Kidney (tissue), 14 donors: Measurements from ENCODE around the gene RIMBP2. TPM values are rescaled to one million over a fixed set of nuclear protein-coding genes. Genes with fewer than 3 reads are reported as not detected.

Experiments used
- DNase-seq, 5 donors: peaks; one replicate each; pipeline ENCODE4 v3.0.0-alpha.2; 2013 to 2020
- FAIRE-seq: peaks from 2 replicates; lab custom pipeline; 2012; peaks lifted over from hg19 to GRCh38; lab: Jason Lieb, UNC
- H3K27ac ChIP-seq, 2 donors: one replicate each; pipeline ENCODE4 v1.7.0; 2013; ENCODE audit warnings: low read depth in 2 of 2, low read length in 2 of 2, inconsistent platforms in 1 of 2
- H3K27me3 ChIP-seq: one replicate; pipeline ENCODE4 v1.7.1; 2013; ENCODE audit warnings: low read length, inconsistent platforms; ENCODE audit not compliant: control insufficient read depth, insufficient read depth
- H3K36me3 ChIP-seq, 3 donors: one replicate each; pipeline versions ENCODE4 v1.7.0 to v1.7.1; 2013; ENCODE audit warnings: low read length in 3 of 3, control low read depth in 1 of 3, inconsistent platforms in 1 of 3; ENCODE audit not compliant: insufficient read depth in 3 of 3, control insufficient read depth in 2 of 3
- H3K4me1 ChIP-seq, 3 donors: one replicate each; pipeline versions ENCODE4 v1.7.0 to v1.7.1; 2013; ENCODE audit warnings: low read length in 3 of 3, inconsistent platforms in 1 of 3, low read depth in 1 of 3; ENCODE audit not compliant: control insufficient read depth in 2 of 3, insufficient read depth in 2 of 3
- H3K4me3 ChIP-seq, 3 donors: one replicate each; pipeline versions ENCODE4 v1.7.0 to v1.8.1; 2013; ENCODE audit warnings: low read length in 3 of 3, control low read depth in 1 of 3, inconsistent platforms in 1 of 3
- H3K9ac ChIP-seq, 3 donors: one replicate each; pipeline versions ENCODE4 v1.7.0 to v1.7.1; 2013; ENCODE audit warnings: low read length in 3 of 3, control low read depth in 1 of 3, inconsistent platforms in 1 of 3
- H3K9me3 ChIP-seq, 3 donors: one replicate each; pipeline versions ENCODE4 v1.7.0 to v1.7.1; 2013; ENCODE audit warnings: low read length in 3 of 3, control low read depth in 1 of 3, inconsistent platforms in 1 of 3; ENCODE audit not compliant: control insufficient read depth in 2 of 3, insufficient read depth in 1 of 3
- intact Hi-C: fragments of 100-400 bp; cut with DNase I; formaldehyde crosslinking; loops from one replicate; pipeline ENCODE4 v1.11.1; 2022
- polyA plus RNA-seq: library from polyadenylated mRNA; stranded (reverse); fragments of 350-450 nt; fragmentation: Illumina TruSeq; extraction: RNeasy Lipid Tissue Mini Kit (QIAGEN cat#74804); gene quantifications from one replicate; pipeline ENCODE4 v1.2.3, GENCODE V29; 2014; ENCODE audit warnings: low read depth, low replicate concordance; ENCODE audit not compliant: insufficient read depth
- total RNA-seq: library from RNA; stranded (reverse); fragmentation: NEBNext Ultra II Directional; extraction: Animal tissue kit (Norgen Biotek cat#: 25700); gene quantifications from one replicate; pipeline ENCODE4 v1.2.1, GENCODE V29; 2021
- TF ChIP-seq, protein P1 (sequence below): IDR thresholded peaks from 3 replicates; pipeline ENCODE4 v1.5.1; 2012; ENCODE audit warnings: mild to moderate bottlenecking, moderate library complexity, borderline replicate concordance; ENCODE audit not compliant: insufficient read depth; ENCODE audit errors: extremely low read depth
- donor health status: control.
- donor health status: control.
- donor health status: control.
- donor health status: control.
- donor health status: control.
- donor health status: DM: yes; HTN: yes; CAD: no.
- donor health status: Normal renal cell carcinoma (clear cell type).

The RIMBP2 gene
- total and polyA plus RNA-seq, 2 donors from 2014 or later: 2.8 to 51.7 TPM

DNA sequence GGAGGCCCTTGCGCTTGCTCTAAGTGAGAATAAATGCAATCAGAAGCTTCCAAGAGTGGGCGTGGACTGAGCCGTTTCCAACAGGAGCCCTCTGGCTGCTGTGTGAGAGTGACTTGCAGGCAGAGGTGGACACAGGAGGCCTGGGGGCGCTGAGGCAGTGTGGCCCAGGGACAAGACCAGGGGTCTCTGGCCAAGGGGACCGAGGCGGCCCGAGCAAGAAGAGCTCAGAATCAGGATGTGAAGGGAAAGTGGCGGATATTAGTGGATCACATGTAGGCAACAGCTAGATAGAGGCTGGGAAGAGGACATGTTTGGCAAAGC is 8.6 kb downstream of the RIMBP2 start:
- Histone ChIP-seq H3K9me3 (no peaks in the 10 kb centered on the region), H3K27me3 (no peaks in the 10 kb centered on the region), H3K36me3 (no peaks in the 10 kb centered on the region), H3K4me1 (no peaks in the 10 kb centered on the region), H3K27ac (no peak overlapping the region), H3K9ac (no peak overlapping the region), H3K4me3 (no peak overlapping the region)
- intact Hi-C loops: no loop called here
- DNase-seq (peak in 2 of 5 donors; percentile 15 to 53), FAIRE-seq (no peak)
- TF ChIP-seq, protein P1, sequence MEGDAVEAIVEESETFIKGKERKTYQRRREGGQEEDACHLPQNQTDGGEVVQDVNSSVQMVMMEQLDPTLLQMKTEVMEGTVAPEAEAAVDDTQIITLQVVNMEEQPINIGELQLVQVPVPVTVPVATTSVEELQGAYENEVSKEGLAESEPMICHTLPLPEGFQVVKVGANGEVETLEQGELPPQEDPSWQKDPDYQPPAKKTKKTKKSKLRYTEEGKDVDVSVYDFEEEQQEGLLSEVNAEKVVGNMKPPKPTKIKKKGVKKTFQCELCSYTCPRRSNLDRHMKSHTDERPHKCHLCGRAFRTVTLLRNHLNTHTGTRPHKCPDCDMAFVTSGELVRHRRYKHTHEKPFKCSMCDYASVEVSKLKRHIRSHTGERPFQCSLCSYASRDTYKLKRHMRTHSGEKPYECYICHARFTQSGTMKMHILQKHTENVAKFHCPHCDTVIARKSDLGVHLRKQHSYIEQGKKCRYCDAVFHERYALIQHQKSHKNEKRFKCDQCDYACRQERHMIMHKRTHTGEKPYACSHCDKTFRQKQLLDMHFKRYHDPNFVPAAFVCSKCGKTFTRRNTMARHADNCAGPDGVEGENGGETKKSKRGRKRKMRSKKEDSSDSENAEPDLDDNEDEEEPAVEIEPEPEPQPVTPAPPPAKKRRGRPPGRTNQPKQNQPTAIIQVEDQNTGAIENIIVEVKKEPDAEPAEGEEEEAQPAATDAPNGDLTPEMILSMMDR: no peak

DNA sequence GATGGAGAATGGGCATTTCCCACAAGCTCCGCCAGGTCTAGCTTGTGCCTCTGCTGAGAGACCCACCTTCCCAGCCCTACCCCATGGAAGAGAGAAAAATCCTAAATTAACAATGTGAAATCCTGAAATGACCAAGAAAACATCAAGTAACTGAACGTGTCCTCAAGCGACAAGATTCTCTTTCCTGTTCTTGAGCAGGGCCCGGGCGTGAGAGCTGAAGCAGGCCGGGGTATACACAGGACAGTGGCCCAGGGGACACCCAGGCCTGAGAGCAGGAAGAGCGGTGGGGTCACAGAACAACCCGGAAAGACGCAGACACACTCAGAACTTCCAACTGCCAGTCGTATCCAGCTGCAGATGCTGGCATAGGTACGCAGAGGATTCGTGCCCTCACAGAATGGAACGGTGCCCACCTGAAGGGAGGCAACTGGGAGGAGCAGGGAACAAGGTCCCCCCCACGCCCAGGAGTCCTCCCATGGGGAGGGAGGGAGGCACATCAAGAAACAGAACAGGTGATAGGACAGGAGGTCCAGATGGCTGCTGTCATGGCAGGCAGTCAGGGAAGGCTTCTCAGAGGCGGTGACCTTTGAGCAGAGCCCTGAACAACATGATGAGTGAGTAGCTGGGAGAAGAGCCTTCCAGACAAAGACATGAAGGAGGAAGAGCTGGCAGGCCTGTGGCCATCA is 9.1 kb downstream of the RIMBP2 start:
- Histone ChIP-seq H3K9me3 (no peaks in the 10 kb centered on the region), H3K27ac (no peak overlapping the region), H3K4me3 (no peak overlapping the region), H3K36me3 (no peaks in the 10 kb centered on the region), H3K4me1 (no peaks in the 10 kb centered on the region), H3K27me3 (no peaks in the 10 kb centered on the region), H3K9ac (no peak overlapping the region)
- FAIRE-seq (no peak), DNase-seq (peak in 1 of 5 donors; percentile 26)
- TF ChIP-seq, protein P1: no peak
- intact Hi-C loops: no loop called here

DNA sequence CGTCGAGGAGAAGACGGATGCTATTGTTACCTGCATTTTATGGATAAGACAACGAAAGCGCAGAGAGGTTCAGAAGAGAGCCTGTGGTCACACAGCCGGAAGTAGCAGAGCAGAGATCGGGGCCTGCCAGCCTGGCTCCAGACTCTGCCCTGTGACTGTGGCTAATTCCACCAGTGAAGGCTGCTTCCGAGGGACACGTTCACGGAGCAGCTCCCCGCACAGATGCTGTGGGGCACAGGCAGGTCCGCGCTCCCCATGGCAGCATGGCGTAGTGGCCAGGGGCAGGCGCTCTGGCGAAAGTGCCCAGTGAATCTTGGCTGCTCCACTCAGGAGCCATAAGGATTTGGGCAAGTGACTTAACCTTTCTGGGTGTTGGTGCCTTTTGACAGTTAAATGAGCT is 9.8 kb downstream of the RIMBP2 start:
- Histone ChIP-seq H3K27ac (no peak overlapping the region), H3K4me1 (no peaks in the 10 kb centered on the region), H3K9me3 (no peaks in the 10 kb centered on the region), H3K36me3 (no peaks in the 10 kb centered on the region), H3K27me3 (no peaks in the 10 kb centered on the region), H3K4me3 (no peak overlapping the region), H3K9ac (no peak overlapping the region)
- intact Hi-C loops: no loop called here
- TF ChIP-seq, protein P1: no peak
- no peak for FAIRE-seq
- DNase-seq: no peak
